ENCODE results near the gene PIBF1.
A peak's percentile ranks its signal among the peaks of the same experiment; 100 is the strongest.
"Not testable (repeated sequence)": the region's sequence is repeated elsewhere in the genome, so short reads cannot be mapped to it uniquely, and the experiment has no call there.

Gene PIBF1, protein sequence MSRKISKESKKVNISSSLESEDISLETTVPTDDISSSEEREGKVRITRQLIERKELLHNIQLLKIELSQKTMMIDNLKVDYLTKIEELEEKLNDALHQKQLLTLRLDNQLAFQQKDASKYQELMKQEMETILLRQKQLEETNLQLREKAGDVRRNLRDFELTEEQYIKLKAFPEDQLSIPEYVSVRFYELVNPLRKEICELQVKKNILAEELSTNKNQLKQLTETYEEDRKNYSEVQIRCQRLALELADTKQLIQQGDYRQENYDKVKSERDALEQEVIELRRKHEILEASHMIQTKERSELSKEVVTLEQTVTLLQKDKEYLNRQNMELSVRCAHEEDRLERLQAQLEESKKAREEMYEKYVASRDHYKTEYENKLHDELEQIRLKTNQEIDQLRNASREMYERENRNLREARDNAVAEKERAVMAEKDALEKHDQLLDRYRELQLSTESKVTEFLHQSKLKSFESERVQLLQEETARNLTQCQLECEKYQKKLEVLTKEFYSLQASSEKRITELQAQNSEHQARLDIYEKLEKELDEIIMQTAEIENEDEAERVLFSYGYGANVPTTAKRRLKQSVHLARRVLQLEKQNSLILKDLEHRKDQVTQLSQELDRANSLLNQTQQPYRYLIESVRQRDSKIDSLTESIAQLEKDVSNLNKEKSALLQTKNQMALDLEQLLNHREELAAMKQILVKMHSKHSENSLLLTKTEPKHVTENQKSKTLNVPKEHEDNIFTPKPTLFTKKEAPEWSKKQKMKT

DNA sequence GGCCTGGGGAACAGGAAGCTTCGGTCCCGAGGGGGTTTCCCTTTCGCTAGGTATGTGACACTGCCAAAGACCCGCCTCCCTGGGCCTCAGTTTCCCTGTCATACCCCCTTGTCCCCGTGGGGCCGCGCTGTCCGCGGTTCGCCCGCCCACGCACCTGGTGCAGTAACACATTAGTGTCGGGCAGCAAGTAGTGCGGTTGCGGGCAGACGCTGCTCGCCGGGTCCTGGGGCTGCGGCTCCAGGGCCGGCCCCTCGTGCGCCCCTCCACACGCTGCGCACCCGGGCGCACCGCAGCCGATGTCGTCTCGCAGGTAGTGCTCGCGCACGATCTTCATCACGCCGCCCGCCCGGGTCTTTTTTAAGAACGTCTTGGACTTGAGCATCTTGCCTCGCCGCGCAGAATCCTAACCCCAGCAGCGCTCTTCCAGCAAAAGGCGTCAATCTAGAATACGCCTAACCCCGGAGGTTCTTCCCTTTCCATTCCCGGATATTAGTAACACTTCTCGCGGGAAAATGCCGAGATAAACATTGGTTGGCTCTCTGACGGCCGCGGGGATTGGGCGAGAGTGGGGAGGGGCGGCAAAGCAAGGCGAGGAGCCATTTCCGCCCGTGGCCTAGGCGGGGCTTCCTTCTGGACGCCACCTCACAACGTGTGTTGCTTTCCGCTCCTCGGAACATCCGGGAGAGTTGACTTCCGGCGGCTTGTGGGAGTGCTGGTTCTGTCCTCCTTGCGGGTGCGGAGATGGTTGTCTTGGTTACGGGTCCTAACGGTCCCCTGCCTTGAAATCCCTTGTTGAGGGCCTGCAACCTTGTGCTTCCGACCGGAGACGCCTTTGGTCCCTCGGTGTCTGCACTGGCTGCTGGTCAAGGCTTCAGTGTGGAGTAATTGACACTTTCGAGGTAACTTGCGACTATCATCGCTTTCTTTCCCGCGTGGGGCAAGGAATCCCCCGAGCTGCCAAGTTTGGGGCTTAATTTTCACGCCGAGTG is at the start of gene PIBF1, which contains the start of gene DIS3:
Gene PIBF1 (plus strand): TSS at position 683 of the 989 bp plus-strand sequence. CDS start 1,337 bp downstream, outside the sequence.
Gene DIS3 (minus strand): TSS at position 450 of the 989 bp plus-strand sequence. CDS start 68 bp downstream, at position 382.
- peak; percentile 99 for DNase-seq

DNA sequence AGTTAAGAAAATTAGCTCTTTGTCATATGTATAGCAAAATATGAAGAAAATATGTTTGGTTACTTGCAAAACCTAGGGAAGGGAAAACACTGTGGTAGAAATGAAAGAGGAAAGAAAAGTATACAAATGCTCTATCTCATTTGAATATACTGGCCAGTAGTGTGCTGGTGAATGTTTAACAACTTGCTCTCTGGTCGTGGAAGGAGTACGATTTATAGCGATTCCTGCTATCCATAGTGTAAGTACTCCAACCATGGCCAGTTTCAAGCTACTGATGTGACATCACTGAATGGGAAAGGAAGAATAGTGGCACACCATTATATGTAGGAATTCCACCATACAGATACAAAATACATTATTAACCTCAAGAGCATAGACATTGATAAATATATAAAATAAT is 44.9 kb upstream of the PIBF1 start:
- DNase-seq: no peak

DNA sequence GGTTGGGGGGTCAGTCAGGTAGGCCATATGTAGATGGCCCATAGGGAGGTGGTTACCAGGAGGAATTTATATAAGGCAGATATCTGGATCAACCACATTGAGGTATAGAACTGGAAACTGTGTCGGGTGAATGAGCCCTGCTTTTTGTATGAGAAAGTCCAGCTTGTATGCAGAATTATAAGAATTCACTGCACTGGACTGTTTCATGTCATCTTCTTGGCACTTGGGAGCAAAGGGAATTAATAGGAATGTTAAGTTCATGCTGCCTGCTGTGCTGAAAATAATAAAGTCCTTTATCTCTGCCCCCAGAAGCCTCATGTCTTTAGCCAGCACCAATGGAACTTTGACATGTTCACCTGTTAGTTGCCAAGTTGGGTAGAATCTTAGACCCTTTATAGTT is 41.9 kb upstream of the PIBF1 start:
- no peak for DNase-seq

DNA sequence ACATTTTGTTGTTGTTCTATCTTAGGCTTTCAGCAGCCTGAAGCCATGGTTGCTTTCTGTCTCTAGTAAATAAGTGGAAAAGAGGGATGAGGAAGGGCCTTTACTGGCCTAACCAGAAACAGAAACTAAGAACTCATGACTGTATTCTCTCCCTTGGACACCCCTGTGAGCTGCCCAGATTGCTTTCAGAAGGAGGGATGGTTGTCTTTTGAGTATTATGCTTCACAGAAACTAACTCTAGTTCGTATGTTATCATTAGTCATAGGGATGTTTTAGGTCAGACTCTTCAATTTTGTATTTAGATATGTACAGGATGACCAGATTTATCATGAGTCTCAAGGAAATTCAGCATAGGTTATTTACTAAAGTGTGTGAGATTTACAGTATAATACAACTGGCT is 36.7 kb upstream of the PIBF1 start:
- no peak for DNase-seq

DNA sequence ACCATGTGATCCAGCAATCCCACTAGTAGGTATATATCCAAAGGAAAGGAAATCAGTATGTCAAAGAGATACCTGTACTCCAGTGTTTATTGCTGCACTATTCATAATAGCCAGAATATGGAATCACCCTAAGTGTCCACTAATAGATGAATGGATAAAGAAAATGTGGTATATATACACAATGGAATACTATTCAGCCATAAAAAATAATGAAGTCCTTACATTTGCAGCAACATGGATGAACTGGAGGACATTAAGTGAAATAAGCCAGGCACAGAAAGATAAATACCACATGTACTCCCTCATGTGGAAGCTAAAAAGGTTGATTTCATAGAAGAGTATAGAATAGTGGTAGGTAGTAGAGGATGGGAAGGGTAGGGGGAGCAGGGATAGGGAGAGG is 30.7 kb upstream of the PIBF1 start:
- no peak for DNase-seq

DNA sequence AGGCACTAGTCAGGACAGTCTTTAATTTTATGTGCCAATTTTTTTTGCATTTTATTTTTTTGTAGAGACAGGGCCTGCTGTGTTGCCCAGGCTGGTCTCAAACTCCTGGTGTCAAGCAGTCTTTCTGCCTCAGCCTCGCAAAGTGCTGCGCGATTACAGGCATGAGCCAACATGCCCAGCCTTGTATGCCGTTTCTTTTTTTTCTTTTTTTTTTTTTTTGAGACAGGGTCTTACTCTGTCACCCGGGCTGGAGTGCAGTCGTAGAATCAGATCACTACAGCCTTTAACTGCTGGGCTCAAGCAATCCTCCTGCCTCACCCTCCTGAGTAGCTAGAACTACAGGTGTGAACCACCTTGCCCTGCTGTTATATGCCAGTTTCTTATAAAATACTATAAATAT is 27.8 kb upstream of the PIBF1 start:
- DNase-seq: no peak

DNA sequence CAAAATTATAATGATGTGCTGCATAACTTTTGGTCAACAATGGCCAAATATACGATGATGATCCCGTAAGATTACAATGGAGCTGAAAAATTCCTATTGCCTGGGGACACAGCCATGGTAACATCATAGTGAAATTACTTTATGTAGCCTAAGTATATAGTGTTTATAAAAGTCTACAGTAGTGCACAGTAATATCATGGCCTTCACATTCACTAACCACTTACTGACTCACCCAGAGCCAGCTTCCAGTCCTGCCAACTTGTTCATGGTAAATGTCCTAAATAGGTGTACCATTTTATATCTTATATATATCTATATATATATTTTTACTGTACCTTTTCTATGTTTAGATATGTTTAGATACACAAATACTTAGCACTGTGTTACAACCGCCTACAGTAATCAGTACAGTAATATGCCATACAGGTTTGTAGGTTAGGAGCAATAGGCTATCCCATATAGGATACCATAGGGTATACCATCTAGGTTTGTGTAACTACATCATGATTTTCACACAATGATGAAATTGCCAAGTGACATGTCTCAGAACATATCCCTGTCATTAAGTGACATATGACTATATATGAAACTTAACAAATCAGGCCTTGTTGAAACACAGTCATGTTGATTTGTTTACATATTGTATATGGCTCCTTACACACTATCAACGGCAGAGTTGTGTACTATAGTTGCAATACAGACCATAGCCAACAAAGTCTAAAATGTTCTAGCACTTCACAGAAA is 24.0 kb upstream of the PIBF1 start:
- no peak for DNase-seq

DNA sequence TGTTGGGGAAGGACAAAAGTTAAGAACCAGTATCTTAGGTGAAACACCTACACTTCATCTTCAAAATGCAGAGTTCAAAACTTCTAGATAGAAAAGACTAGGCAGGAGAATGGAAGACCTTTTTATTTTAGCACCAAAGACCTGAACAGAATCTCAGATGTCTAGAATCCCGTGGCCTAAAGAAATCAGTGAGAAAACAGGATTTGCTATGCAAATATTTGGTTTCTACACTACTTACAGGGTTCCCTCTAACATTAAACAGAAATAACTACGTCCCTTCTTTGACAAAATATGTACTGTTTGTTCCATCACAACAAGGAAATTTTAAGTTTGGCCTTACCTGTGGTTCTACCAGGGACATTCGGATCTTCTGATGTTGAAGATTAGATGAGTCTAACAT is 21.7 kb upstream of the PIBF1 start:
- no peak for DNase-seq

DNA sequence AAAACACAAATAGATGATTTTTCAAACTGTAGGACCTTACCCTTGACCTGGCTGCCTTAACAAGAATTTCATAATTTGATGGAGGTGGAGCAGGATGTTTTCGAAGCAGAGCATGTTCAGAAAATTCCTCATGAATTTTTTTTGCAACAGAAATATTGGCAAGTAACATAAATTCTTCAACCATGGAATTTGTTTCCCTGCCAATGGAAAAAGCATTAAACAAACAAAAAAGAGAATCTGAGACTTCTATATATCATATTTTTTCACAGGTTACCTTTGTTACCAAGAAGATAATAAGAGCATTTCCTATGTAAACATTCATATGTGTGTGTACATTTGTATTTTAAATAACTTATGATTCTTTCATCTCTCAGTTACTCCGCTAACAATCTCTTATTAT is 18.5 kb upstream of the PIBF1 start:
- DNase-seq: no peak

DNA sequence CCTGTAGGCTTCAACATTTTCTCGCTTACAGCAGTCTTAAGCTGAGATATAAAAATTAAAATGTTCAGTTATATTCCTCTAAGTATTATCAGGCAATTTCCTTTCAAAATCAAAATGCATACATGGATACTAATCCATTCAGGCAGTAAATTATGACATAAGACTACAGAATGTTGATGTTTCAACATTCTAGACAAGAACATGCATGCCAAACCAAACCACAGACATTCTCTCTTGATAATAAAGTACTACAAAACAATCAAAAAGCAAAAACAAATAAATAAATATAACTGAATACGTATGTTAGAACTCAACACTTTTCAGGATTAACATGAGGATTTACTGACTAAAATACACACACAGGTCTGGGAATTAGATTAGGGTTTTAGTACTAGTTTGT is 7.9 kb upstream of the PIBF1 start:
- DNase-seq: no peak

DNA sequence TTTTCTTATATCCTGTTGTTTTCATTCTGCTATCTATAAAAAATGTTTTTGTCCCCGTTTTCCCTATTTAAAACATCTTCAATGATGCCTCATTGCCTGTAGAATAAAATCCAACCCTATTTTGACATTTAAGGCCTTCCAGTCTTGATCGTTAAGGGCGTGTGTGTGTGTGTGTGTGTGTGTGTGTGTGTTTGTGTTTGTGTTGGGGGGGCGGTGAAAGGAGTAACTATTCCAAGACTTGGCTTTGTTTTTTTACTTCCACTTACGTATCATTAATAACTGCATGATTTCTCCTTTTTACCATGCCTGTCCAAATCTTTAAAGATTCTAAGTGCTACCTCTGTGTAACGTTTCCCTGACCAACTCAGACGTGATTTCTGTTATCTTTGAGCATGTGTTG is 784 bp downstream of the PIBF1 start:
- no peak for DNase-seq

DNA sequence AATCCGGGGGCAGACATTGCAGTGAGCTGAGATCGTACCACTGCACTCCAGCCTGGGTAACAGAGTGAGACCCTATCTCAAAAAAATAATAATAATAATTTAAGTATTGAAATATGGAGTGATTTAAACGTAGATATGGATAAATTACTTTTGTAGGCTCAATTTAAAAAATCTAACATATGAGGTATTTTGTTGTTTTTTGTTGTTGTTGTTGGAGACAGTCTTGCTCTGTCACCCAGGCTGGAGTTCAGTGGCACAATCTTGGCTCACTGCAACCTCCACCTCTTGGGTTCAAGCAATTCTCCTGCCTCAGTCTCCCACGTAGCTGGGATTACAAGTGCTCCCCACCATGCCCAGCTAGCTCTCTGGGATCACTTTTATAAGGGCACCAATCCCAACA is 2.7 kb downstream of the PIBF1 start:
- DNase-seq: not testable (repeated sequence)

DNA sequence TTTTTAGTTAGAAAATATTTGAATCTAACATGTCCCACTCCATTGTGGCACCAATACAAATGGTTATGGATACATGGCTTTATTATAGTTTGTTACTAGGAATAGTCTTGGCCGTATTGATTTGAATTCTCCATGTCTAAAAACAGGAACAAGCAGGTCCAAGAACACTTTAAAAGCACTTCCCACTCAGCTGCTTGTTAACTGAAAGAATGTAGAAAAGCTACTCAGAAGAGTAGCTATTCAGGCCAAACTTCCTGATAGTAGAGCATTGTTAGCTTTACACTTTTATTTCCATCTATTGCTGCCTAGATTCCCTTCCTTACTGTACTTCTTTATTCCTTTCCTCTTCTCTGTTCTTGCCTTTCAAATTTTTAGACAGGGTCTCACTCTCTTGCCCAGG is 6.9 kb downstream of the PIBF1 start:
- no peak for DNase-seq

DNA sequence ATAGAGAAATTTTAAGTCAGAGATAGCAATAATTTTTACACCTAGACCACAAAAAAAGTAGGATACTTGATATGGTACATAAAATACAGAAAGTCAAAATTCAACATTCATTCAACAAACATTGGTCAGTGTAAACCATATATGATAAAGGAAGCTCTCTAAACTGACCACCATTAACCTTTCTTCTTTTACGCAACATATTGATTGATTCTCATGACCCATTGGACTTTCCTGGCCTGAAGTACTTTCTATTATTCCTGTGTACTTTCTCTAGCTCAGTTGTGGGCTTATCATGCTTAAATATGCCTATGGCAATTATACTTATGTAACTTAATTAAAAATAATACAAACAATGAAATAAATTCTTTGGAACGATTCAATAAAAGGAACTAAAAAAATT is 10.7 kb downstream of the PIBF1 start:
- no peak for DNase-seq

DNA sequence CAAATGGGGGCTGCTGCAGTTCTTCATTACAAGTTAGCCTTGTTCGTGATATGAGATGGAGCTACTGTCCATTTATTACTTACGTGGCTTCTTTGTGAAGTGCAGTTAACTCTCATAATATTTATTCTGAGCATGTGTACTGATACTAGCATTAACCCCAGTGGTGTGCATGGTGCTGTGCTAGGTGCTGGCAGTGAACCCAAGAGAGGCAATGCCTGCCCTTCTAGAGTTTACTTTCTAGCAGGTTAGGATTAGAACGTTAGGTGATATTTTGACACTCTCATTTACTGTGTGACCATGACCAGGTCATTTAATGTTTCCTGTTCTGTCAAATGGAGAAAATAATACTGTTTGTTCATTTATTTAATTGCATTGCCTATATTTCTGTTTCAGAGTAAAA is 16.9 kb downstream of the PIBF1 start:
- DNase-seq: no peak

DNA sequence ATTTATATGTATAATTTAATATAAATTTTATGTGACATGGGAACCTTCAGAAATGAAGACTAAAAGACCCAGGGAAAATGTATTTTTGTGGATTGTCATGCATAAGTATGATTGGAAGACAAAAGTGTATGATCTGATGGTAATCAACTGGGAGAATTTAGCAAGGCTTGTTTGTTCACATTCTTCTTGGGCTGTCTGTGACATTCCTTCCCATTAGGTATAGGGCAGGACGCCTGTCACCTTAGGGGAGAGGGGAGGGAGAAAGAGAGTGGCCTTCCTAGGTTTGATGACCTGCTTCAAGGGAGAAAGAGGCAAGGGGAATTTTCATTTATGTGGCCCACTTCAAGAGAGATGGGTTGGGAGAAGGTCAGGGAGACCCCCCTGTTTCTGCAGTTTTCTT is 22.4 kb downstream of the PIBF1 start:
- DNase-seq: no peak

DNA sequence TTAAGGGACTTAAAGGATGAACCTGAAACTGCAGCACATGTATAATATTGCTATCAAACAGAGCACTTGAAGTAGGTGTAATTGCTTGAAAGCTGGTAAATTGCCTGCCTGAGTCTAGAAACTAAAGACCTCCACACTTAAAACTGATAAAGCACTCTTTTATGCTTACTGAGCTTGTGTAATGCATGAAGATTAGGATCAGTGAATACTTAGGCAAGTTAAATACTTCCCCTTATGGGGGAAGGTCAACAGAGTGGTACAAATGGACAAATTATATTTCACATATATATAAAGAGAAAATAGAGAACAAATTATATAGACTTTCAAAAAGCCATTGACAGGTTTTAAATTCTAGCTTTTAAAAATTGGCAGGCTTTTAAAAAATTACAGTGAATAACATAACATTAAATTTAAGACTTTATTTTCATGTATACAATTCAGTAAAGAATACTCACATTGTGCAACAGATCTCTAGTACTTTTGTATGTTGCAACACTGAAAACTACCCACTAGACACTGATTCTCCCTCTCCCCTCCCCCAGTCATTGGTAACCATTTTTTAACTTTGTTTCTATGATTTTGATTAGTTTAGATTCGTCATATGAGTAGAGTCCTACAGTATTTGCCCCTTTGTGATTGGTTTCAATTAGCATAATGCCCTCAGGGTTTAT is 23.9 kb downstream of the PIBF1 start:
- no peak for DNase-seq

DNA sequence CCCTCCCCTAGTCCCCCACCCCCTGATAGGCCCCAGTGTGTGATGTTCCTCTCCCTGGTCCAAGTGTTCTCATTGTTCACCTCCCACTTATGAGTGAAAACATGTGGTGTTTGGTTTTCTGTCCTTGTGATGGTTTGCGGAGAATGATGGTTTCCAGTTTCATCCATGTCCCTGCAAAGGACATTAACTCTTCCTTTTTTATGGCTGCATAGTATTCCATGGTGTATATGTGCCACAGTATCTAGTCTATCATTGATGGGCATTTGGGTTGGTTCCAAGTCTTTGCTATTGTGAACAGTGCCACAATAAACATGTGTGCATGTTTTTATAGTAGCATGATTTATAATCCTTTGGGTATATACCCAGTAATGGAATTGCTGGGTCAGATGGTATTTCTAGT is 24.6 kb downstream of the PIBF1 start:
- DNase-seq: not testable (repeated sequence)

DNA sequence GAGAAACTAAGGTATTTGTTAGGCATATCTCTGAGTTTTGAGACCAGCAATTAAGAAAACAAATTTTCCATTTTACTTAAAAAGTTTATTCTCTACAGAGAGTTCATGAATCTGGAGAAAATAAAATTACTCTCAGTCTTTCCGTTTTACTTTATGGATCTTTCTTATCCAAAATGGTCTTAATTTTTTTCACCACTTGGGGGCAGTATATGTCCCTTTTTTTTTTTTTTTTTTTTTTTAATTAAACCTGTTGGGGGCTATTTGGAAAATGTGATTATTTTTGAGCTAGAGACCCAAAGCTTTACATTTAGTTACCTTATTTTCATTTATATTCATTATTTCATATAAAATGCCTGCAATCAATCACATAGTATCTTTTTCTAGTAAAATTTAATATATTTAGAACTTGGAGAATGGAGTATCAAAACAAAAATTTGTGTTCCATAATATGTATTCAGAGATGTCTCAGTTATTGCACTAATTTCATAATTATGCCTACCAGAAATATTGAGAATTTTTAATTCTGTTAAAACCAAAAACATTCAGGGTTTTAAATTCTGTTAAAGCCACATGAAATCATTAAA is 27.1 kb downstream of the PIBF1 start:
- DNase-seq: peak in 1 of 2 experiments; percentile 4

DNA sequence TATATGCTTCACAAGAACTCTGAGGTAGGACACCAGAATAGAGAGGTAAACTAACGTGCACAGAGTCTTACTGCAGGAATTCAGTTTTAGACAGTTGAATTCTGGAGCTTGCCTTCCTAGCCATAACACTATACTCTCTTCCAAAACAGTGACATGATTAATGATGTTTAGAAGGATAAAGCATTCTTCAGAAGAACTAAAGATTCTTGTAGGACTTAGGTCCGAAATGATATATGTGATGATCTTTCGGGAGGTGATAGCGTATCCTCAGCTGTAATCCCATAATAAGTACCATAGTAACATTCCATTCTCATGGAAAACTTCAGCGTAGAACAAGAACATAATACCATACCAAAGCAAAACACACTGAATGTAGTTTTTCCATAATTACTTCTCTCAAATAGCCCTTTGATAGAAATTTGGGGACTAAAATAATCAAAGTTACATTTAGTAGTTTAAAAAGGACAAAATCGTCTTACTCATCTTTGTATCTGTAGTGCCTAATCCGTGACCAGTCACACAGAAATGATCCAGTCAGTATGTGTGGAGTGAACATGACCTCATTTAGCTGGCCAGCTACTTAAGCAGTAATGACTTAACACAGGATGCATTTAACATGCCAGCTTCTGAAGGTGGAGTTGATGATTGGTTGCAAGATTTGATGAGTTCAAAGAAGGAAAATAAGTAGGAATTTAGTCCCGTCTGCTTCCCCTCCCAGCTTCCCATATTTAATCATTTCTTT is 38.4 kb downstream of the PIBF1 start:
- no peak for DNase-seq

DNA sequence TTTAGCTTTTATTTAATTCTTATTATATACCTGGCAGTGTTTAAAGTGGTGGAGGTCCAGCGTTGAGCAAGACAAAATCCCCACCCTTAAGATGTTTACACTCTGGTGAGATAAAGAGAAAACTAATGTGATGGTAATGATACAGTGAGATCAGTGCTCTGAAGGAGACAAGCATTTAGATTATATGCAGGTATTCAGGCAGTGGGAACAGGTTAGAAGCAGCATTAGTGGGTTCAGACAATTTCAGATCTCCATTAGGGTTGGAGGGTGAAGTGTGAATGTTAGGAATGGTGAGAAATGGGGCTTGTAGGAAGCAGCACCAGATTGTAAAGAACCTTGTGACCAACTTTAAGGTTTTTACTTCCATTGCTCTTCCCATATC is 39.0 kb downstream of the PIBF1 start:
- DNase-seq: no peak

All from NCI-H1930 (cell line).